GM10266 (cell line): ENCODE measurements around the gene CBR1.
A peak's percentile ranks its signal among the peaks of the same experiment; 100 is the strongest.

Experiments
- DNase-seq: peaks from one replicate; pipeline ENCODE4 v3.0.0; 2012; ENCODE audit errors: extremely low spot score
- TF ChIP-seq, protein P1 (sequence below): IDR thresholded peaks from 2 replicates; pipeline ENCODE4 v1.5.1; 2012; ENCODE audit warnings: mild to moderate bottlenecking, low read depth; ENCODE audit not compliant: control insufficient read depth, insufficient read depth; ENCODE audit errors: missing control alignments

The CBR1 gene

DNA sequence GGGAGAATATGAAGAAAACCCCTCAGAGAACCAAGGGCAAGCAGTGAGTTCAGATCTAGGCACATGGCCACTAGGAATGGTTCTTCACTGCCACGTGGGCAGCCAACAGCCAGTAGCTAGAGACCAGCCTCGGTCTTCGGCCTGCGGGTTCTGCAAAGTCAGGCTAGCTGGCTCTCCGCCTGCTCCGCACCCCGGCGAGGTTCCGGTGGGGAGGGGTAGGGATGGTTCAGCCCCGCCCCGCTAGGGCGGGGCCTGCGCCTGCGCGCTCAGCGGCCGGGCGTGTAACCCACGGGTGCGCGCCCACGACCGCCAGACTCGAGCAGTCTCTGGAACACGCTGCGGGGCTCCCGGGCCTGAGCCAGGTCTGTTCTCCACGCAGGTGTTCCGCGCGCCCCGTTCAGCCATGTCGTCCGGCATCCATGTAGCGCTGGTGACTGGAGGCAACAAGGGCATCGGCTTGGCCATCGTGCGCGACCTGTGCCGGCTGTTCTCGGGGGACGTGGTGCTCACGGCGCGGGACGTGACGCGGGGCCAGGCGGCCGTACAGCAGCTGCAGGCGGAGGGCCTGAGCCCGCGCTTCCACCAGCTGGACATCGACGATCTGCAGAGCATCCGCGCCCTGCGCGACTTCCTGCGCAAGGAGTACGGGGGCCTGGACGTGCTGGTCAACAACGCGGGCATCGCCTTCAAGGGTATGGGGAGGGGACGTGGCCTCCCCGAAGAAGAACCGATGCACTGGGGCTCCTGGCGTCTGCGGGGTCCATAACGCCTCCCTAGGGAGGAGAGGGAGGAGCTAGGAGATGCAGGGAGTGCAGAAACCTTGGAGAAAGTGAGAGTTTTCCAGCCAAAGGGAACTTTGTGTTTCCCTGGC lies at the start of gene CBR1:
Gene CBR1, plus strand, starts transcription at position 312 of the 871 bp plus-strand sequence. Its CDS starts 92 bp downstream, at position 404.
- DNase-seq, result peak; percentile 86
- TF ChIP-seq, protein P1, sequence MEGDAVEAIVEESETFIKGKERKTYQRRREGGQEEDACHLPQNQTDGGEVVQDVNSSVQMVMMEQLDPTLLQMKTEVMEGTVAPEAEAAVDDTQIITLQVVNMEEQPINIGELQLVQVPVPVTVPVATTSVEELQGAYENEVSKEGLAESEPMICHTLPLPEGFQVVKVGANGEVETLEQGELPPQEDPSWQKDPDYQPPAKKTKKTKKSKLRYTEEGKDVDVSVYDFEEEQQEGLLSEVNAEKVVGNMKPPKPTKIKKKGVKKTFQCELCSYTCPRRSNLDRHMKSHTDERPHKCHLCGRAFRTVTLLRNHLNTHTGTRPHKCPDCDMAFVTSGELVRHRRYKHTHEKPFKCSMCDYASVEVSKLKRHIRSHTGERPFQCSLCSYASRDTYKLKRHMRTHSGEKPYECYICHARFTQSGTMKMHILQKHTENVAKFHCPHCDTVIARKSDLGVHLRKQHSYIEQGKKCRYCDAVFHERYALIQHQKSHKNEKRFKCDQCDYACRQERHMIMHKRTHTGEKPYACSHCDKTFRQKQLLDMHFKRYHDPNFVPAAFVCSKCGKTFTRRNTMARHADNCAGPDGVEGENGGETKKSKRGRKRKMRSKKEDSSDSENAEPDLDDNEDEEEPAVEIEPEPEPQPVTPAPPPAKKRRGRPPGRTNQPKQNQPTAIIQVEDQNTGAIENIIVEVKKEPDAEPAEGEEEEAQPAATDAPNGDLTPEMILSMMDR, result no peak

DNA sequence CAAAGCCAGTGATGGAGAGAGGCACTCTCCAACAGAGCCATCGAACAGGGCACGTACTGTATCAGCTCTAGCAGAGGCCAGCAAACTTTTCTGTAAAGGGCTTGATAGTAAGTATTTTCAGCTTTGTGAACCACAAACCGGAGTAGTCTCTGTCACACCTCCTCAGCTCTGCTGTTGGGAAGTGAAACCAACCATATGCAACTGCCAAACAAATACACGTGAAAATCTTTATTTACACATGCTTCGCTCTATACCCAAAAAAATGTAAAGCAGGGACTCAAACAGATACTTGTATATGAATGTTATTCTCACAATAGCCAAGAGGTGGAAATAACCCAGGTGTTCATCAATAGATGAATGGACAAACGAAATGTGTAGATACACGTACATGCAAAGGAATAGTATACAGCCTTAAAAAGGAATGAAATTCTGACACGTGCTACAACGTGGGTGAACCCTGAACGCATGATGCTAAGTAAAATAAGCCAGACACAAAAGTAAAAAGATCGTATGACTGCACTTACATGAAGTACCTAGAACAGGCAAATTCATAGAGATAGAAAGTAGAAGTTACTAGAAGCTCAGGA lies 48.5 kb upstream of the CBR1 start:
- DNase-seq, result no peak
- TF ChIP-seq, protein P1, result no peak

DNA sequence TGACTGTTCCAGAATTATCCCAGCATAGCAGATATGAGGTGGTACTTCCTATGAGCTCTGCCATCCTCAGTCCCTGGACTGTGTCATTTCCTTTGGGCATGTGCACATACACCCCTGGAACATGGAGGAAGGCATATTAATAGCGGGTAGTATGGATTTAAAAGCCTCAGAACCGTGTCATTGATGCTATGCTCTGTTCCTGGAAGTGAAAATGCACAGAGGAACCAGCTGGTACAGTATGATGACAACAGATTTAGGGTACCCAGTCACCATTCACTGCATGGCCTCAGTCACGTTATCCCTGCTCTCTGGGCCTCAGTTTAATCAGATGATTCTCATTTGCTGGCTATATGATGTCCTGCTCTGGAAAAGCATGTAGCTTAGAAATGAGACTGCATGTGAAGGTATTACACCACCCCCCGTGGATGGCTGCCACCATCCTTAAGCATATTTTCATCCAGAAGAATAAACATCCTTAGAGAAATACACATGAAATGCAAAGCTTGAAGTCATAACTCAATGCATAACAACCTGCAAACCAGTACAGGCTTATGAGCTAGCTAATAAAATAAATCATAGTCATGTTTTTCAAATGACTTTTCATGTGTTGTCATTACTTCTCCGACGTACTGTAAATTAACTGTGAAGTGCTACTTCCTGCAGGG lies 47.3 kb upstream of the CBR1 start:
- no peak for DNase-seq
- TF ChIP-seq, protein P1, result no peak

DNA sequence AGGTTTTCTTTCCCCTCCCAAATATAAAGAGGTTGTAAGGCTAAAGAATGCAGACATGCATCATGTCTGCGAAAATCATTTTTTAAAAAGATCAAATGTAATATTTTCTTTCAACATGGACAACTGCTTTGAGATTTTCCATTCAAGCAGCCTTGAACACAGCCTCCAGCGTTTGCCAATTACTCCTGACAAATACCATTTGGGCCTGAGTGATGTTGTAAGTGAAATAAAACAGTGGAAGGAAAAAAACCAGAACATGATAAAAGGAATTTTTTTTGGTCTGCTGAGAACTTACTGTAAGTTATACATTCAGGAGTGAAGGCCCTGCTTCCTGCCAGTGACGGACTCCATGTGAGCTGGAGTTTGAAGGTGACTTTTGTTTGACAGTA lies 46.7 kb upstream of the CBR1 start:
- DNase-seq, result no peak
- TF ChIP-seq, protein P1, result no peak

DNA sequence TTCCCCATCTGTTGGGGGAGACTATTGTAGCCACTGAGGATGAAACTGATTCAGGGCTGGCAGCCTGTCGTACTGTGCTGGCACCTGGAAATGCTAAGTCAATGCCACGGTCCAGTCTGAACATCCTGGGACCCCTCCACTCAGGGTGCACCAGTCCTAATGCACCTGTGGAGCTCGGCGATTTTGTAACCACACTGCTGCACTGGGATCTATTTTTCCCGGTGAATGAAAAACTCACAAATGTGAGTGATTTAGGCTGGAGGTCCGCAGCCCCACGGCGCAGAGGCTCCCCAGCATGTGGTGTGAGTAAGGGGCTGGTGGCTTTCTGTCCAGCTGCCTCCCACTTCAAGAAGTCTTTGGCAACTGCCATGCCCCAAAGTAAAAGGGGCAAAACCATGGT lies 45.0 kb upstream of the CBR1 start:
- DNase-seq, result no peak
- TF ChIP-seq, protein P1, result no peak

DNA sequence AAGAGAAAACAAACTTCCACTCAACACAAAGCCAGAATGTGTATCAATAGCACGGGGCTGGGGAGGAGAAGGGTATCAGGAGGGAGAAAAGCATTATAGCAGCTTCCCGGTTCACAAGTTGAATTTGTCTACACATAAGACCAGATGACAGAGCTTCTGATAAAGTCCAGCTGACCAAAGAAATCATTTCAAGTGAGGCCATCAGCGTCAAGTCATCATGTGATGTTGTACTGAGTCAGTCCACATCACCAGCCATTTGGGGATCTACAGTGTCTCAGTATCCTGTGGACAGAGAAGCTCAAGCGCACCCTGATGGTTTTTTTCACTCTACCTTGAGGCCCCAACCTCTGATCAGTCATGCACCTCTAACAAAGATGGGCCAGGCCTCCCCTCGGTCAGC lies 42.5 kb upstream of the CBR1 start:
- TF ChIP-seq, protein P1, result no peak
- no peak for DNase-seq
